Measurements from ENCODE around the gene KSR2.

The KSR2 gene

GRCh38 chr12:117433878-117434277 is 534.9 kb downstream of the KSR2 start:
- TF ChIP-seq CTCF (IDR thresholded peaks at IDR 0.05), result no peak

- no peak for TF ChIP-seq CTCF (IDR thresholded peaks at IDR 0.05)
These were observed 538.5 kb downstream of the KSR2 start for GRCh38 chr12:117430246-117430645.

GRCh38 chr12:117427211-117427610 is 541.6 kb downstream of the KSR2 start:
- TF ChIP-seq CTCF (IDR thresholded peaks at IDR 0.05), result no peak

GRCh38 chr12:117421987-117422386 is 546.8 kb downstream of the KSR2 start:
- no peak for TF ChIP-seq CTCF (IDR thresholded peaks at IDR 0.05)

- no peak for TF ChIP-seq CTCF (IDR thresholded peaks at IDR 0.05)
These were observed 547.6 kb downstream of the KSR2 start for GRCh38 chr12:117421068-117421752.

GRCh38 chr12:117417004-117417403 is 551.8 kb downstream of the KSR2 start:
- no peak for TF ChIP-seq CTCF (IDR thresholded peaks at IDR 0.05)

GRCh38 chr12:117412465-117413188 is 556.2 kb downstream of the KSR2 start:
- no peak for TF ChIP-seq CTCF (IDR thresholded peaks at IDR 0.05)
